K562 (cell line): ENCODE data around the gene ADAM15. TPM values are rescaled to one million over a fixed set of nuclear protein-coding genes. Genes with fewer than 3 reads are reported as not detected.

ENCODE experiments used
- ADNP ChIP-seq: fragments of 200-800 bp; sonication (Bioruptor generic); IDR thresholded peaks from 2 replicates; pipeline ENCODE4 v1.6.1; 2016; ENCODE audit warnings: missing genetic modification characterization, missing compliant biosample characterization
- CTBP1 ChIP-seq: fragments of 450-650 bp; IDR thresholded peaks from 2 replicates; pipeline ENCODE4 v1.6.1; 2016; ENCODE audit warnings: borderline replicate concordance
- KLF13 ChIP-seq: fragments of 450-650 bp; IDR thresholded peaks from 2 replicates; pipeline ENCODE4 v1.6.1; 2016; ENCODE audit warnings: missing genetic modification characterization, low read depth, mild to moderate bottlenecking, missing compliant biosample characterization, moderate library complexity, borderline replicate concordance
- MTA3 ChIP-seq: fragments of 450-650 bp; formaldehyde crosslinking; IDR thresholded peaks from 2 replicates; pipeline ENCODE4 v1.6.1; 2017; ENCODE audit warnings: mild to moderate bottlenecking, borderline replicate concordance
- POLR2G ChIP-seq: fragments of 200-400 bp; formaldehyde crosslinking; IDR thresholded peaks from 2 replicates; pipeline ENCODE4 v1.6.1; 2017; ENCODE audit warnings: low read depth, mild to moderate bottlenecking, antibody characterized with exemption, low read length, moderate library complexity
- POLR2H ChIP-seq: IDR thresholded peaks from 2 replicates; pipeline ENCODE4 v1.6.1; 2016; ENCODE audit warnings: missing genetic modification characterization, low read depth, mild to moderate bottlenecking, control low read depth, missing compliant biosample characterization, moderate library complexity
- RBBP5 ChIP-seq: fragments of 200-600 bp; sonication (generic); IDR thresholded peaks from 2 replicates; pipeline ENCODE4 v1.6.1; 2012; ENCODE audit warnings: borderline replicate concordance, mild to moderate bottlenecking, low read length, control low read depth, inconsistent platforms; ENCODE audit not compliant: insufficient read depth, poor library complexity, severe bottlenecking
- SIN3A ChIP-seq, 2 experiments: fragments of 150-350 bp in 1 of 2; IDR thresholded peaks; 2 replicates each; pipeline ENCODE4 v1.6.1; 2011 to 2016; ENCODE audit warnings: borderline replicate concordance in 2 of 2, low read depth in 2 of 2, low read length in 2 of 2, mild to moderate bottlenecking in 2 of 2, moderate library complexity in 2 of 2; ENCODE audit not compliant: control insufficient read depth in 1 of 2
- SMARCE1 ChIP-seq: fragments of 450-650 bp; IDR thresholded peaks from 2 replicates; pipeline ENCODE4 v1.7.1; 2016; ENCODE audit warnings: mild to moderate bottlenecking
- TAF7 ChIP-seq: fragments of 450-650 bp; IDR thresholded peaks from 2 replicates; pipeline ENCODE4 v1.6.1; 2016; ENCODE audit warnings: missing genetic modification characterization, missing compliant biosample characterization
- TBP ChIP-seq: optimal IDR thresholded peaks from 2 replicates; pipeline ENCODE3; 2011; ENCODE audit warnings: low read depth, low read length, improper control_type of control experiment
- ZBTB40 ChIP-seq, 2 experiments: fragments of 450-650 bp in 1 of 2; sonication (generic) in 1 of 2; formaldehyde crosslinking in 1 of 2; IDR thresholded peaks; 2 replicates each; pipeline versions ENCODE4 v1.7.1 to v1.9.0; 2016 to 2022; ENCODE audit warnings: inconsistent platforms in 1 of 2, mild to moderate bottlenecking in 1 of 2, missing genetic modification reagents in 1 of 2
- ZNF277 ChIP-seq: fragments of 250-450 bp; sonication (Bioruptor Pico); IDR thresholded peaks from 2 replicates; pipeline ENCODE4 v1.8.0; 2022; ENCODE audit warnings: inconsistent platforms, mild to moderate bottlenecking, moderate library complexity, borderline replicate concordance
- ZNF76 ChIP-seq: fragments of 250-450 bp; sonication (Bioruptor Pico); IDR thresholded peaks from 2 replicates; pipeline ENCODE4 v1.4.0; 2020; ENCODE audit warnings: mild to moderate bottlenecking, moderate library complexity, borderline replicate concordance
- polyA plus RNA-seq, 8 experiments: library from polyadenylated mRNA; depleted of rRNA in 4 of 8; stranded (reverse) in 5 of 8; unstranded in 3 of 8; fragments of >200 nt; fragmentation: Nextera tagmentation in 2 of 8; fragmentation: Illumina TruSeq in 1 of 8; extraction: Ambion mirVana in 2 of 8; extraction: Trizol in 1 of 8; gene quantifications; 2 replicates each; pipeline versions ENCODE4 v1.2.1 to v1.2.3, GENCODE V29; 2011 to 2014; ENCODE audit warnings: inconsistent platforms in 1 of 8, missing spikeins in 1 of 8
- total RNA-seq, 7 experiments: library from RNA; depleted of rRNA in 6 of 7; stranded (reverse); fragments of >200 nt in 6 of 7; fragmentation: Illumina TruSeq in 2 of 7; extraction: Trizol in 2 of 7; gene quantifications; 2 replicates each; pipeline versions ENCODE4 v1.2.1 to v1.2.3, GENCODE V29; 2011 to 2021; ENCODE audit warnings: low replicate concordance in 1 of 7

ADAM15 gene
- total and polyA plus RNA-seq, 9 of the 15 experiments (the other 6 are each of a cell fraction or from before 2014, with no cell fraction given) = 0.69 to 72.3 (median 32.8) TPM

- TF ChIP-seq SMARCE1 = 0 out of 2 replicates have a peak, but pooled peaks have one; percentile 23
- TF ChIP-seq MTA3 = 0 out of 2 replicates have a peak, but pooled peaks have one; percentile 24
- TF ChIP-seq POLR2H (tag) = no peak
- peak; percentile 24; the same call in 1 of the 2 replicates for TF ChIP-seq CTBP1
- no peak for TF ChIP-seq ADNP (tag)
- TF ChIP-seq TBP = no peak
- TF ChIP-seq ZNF76 (CRISPR knock-in tag) = no peak
- no peak for TF ChIP-seq TAF7 (tag)
- 0 out of 4 replicates have a peak, but pooled peaks of 1 of the 2 experiments have one; percentile 41 for TF ChIP-seq SIN3A (IDR thresholded peaks at IDR 0.05; ENCODE audit: borderline replicate concordance in 2 of 2, control insufficient read depth in 1 of 2, low read depth in 2 of 2, low read length in 2 of 2)
- no peak for TF ChIP-seq KLF13 (tag)
- no peak for TF ChIP-seq ZNF277 (CRISPR knock-in tag)
- TF ChIP-seq POLR2G = peak; percentile 29; the same call in 1 of the 2 replicates
- TF ChIP-seq ZBTB40 (IDR thresholded peaks at IDR 0.05) = peak; percentile 34; the same call in 1 of the 2 replicates
- TF ChIP-seq ZBTB40 (CRISPR knock-in tag; IDR thresholded peaks at IDR 0.05) = no peak
- TF ChIP-seq RBBP5 = peak; percentile 58
Measured at GRCh38 chr1:155079487-155080311, 28.6 kb downstream of the ADAM15 start (continued).
